ENCODE data around the gene AFAP1L2.

DNA sequence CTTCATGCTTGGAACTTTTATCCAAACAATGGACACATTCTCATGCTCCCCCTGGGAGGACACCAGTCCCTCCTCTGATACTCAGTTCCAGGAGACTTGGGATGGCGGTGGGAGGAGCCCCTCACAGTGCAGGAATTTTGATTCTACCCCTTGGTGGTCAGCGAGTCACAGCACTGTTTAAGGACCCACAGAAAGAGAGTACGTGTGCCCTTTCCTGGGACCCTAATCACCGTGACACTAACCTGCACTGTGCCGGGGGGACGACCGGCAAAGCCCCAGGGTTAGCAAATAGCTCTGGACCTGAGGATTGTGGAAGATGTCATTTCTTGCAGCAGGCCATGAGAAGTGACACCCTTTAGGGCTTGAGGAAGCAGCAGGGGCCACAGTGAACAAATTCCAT is 10.4 kb downstream of the AFAP1L2 start:
- TF ChIP-seq YY1 (IDR thresholded peaks at IDR 0.05; ENCODE audit: low read depth), result no peak
- TF ChIP-seq EP300 (IDR thresholded peaks at IDR 0.05; ENCODE audit: borderline replicate concordance), result no peak; the same call in 1 of the 2 replicates
